ENCODE results near the gene S100A4.

The S100A4 gene

GRCh38 chr1:153546796-153547559 lies 1.4 kb upstream of the S100A4 start:
- DNase-seq: no peak

GRCh38 chr1:153546371-153546770 lies 765 bp upstream of the S100A4 start:
- DNase-seq: no peak

- no peak for DNase-seq
These were observed 1.0 kb downstream of the S100A4 start for GRCh38 chr1:153544453-153545066.

- DNase-seq: no peak
These were observed 1.9 kb downstream of the S100A4 start for GRCh38 chr1:153543736-153544135.

GRCh38 chr1:153542956-153543711 lies 2.5 kb downstream of the S100A4 start:
- DNase-seq: no peak

- no peak for DNase-seq
These were observed 3.7 kb downstream of the S100A4 start for GRCh38 chr1:153541641-153542590.

GRCh38 chr1:153540394-153541361 lies 4.9 kb downstream of the S100A4 start, which contains the start of gene S100A5:
Gene S100A5, minus strand, starts transcription at chr1:153540934. Its CDS starts 743 bp downstream, at chr1:153540191.
- peak; percentile 60 for DNase-seq

GRCh38 chr1:153539395-153540093 lies 6.1 kb downstream of the S100A4 start:
- no peak for DNase-seq

- no peak for DNase-seq
These were observed 7.2 kb downstream of the S100A4 start for GRCh38 chr1:153538315-153538821.

- no peak for DNase-seq
These were observed 8.3 kb downstream of the S100A4 start for GRCh38 chr1:153537376-153537730.

GRCh38 chr1:153536671-153537375 lies 8.8 kb downstream of the S100A4 start:
- DNase-seq: no peak

GRCh38 chr1:153536012-153536670 lies 9.5 kb downstream of the S100A4 start:
- DNase-seq: peak; percentile 81

GRCh38 chr1:153535242-153536011 lies 10.2 kb downstream of the S100A4 start, which contains the start of gene S100A6:
Gene S100A6, minus strand, starts transcription at chr1:153535991. Its CDS starts 652 bp downstream, at chr1:153535339.
- peak; percentile 53 for DNase-seq

- DNase-seq: no peak
These were observed 10.7 kb downstream of the S100A4 start for GRCh38 chr1:153534925-153535241.

- DNase-seq: no peak
These were observed 11.2 kb downstream of the S100A4 start for GRCh38 chr1:153534226-153534924.

- peak; percentile 15 for DNase-seq
These were observed 11.9 kb downstream of the S100A4 start for GRCh38 chr1:153533689-153534201.

GRCh38 chr1:153532769-153533599 lies 12.6 kb downstream of the S100A4 start:
- DNase-seq: peak; percentile 72

All from activated effector memory CD4-positive, alpha-beta T cell treated with Interleukin-2 at 50 U/mL for 16 hours (primary cell).